RWPE2 (cell line): ENCODE data around the gene RFX5.

Experiments used
- ATAC-seq: fragments of 200-7000 bp; cut with Tn5 transposase; 3 replicates; pipeline ENCODE4 v1.9.1; 2021; ENCODE audit warnings: low read depth
- DNase-seq: peaks from one replicate; pipeline ENCODE4 v3.0.0-alpha.2; 2020; ENCODE audit warnings: low spot score
- H3K27ac ChIP-seq: fragments of 450-650 bp; 2 replicates; pipeline ENCODE4 v1.5.1; 2017; ENCODE audit warnings: mild to moderate bottlenecking; ENCODE audit not compliant: poor library complexity, severe bottlenecking
- H3K27me3 ChIP-seq: fragments of 250-450 bp; sonication (Bioruptor Pico); 2 replicates; pipeline ENCODE4 v1.5.1; 2021; ENCODE audit warnings: mild to moderate bottlenecking, moderate library complexity; ENCODE audit not compliant: insufficient read depth, poor library complexity, severe bottlenecking
- H3K36me3 ChIP-seq: fragments of 250-450 bp; sonication (Bioruptor Pico); 2 replicates; pipeline ENCODE4 v1.5.1; 2020; ENCODE audit warnings: low read depth, mild to moderate bottlenecking, moderate library complexity
- H3K4me1 ChIP-seq: fragments of 250-450 bp; sonication (Bioruptor Pico); 2 replicates; pipeline ENCODE4 v1.5.1; 2021; ENCODE audit warnings: mild to moderate bottlenecking, moderate library complexity; ENCODE audit not compliant: insufficient read depth, poor library complexity, severe bottlenecking
- H3K4me3 ChIP-seq: fragments of 250-450 bp; sonication (Bioruptor Pico); 2 replicates; pipeline ENCODE4 v1.5.1; 2021; ENCODE audit warnings: mild to moderate bottlenecking, moderate library complexity; ENCODE audit not compliant: severe bottlenecking
- H3K9me3 ChIP-seq: fragments of 250-450 bp; sonication (Bioruptor Pico); 2 replicates; pipeline ENCODE4 v1.5.1; 2021; ENCODE audit warnings: mild to moderate bottlenecking, moderate library complexity; ENCODE audit not compliant: severe bottlenecking
- TF ChIP-seq, protein P1 (sequence below): fragments of 450-650 bp; IDR thresholded peaks from one replicate; pipeline ENCODE4 v1.5.1; 2017; ENCODE audit warnings: mild to moderate bottlenecking, moderate library complexity; ENCODE audit not compliant: poor library complexity, severe bottlenecking

RFX5 gene

DNA sequence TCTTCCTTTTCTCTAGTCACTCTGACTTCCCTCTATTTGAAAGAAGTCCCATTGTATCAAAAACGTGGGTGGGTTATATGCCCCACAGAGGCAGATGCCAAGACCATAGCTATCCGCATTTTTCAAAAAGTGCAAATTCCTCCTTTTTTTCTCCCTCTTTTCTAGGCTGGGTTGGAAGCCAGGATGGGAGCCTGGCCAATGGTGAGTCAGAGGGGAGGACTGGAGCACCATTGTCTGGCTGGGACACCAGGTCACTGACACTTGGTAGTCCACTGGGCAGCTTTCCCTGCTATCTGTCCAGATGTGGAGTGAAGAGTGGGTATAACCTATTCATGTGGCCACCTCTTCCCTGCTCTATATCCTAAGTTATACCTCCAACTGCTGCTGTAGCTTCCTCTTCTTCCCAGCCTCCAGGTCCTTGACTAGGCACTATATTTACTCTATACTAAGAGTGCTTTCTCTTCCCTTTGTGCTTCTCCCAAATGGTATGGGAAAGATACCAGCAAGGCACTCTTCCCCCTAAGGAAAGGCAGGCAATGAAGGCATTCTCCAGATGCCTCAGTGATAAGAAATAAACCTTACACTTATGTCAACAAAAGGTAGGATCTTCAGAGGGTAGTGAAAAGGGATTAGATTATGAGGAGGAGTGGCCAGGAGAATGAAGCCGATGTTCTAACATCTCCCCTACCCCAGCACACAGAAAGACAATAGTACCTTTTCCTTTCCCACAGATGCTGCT, 32.7 kb downstream of the RFX5 start:
- H3K4me3 ChIP-seq: no peak overlapping the region
- peak overlapping the region; percentile 29 for H3K27ac ChIP-seq
- H3K9me3 ChIP-seq: no peaks in the 10 kb centered on the region
- TF ChIP-seq, protein P1, sequence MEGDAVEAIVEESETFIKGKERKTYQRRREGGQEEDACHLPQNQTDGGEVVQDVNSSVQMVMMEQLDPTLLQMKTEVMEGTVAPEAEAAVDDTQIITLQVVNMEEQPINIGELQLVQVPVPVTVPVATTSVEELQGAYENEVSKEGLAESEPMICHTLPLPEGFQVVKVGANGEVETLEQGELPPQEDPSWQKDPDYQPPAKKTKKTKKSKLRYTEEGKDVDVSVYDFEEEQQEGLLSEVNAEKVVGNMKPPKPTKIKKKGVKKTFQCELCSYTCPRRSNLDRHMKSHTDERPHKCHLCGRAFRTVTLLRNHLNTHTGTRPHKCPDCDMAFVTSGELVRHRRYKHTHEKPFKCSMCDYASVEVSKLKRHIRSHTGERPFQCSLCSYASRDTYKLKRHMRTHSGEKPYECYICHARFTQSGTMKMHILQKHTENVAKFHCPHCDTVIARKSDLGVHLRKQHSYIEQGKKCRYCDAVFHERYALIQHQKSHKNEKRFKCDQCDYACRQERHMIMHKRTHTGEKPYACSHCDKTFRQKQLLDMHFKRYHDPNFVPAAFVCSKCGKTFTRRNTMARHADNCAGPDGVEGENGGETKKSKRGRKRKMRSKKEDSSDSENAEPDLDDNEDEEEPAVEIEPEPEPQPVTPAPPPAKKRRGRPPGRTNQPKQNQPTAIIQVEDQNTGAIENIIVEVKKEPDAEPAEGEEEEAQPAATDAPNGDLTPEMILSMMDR: no peak
- ATAC-seq (peak; percentile 33; the same call in 2 of the 3 replicates), DNase-seq (no peak)
- no peaks in the 10 kb centered on the region for H3K27me3 ChIP-seq
- H3K36me3 ChIP-seq: peaks cover 76% of the 10 kb centered on the region
- peaks cover 22% of the 10 kb centered on the region for H3K4me1 ChIP-seq

DNA sequence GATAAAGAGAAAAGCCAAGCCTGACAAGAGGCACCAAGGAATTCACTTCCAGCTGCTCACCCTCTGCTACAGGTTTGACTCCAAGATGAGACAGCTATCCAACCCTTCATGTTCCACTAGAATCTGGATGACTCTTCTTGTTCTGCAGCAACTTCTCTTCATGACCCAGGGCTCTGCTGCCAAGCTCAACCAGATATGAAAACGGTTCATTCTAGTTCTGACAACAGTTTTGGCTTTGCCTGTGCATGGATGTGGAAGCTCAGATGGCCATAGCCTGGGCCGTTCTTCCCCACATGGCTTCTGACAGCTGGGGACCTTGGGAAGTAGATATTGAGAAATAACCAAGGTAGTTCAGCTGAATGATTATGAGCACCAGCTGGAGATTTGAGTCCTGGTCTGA, 33.6 kb downstream of the RFX5 start:
- H3K4me1 ChIP-seq: peaks cover 22% of the 10 kb centered on the region
- TF ChIP-seq, protein P1: no peak
- no peak for ATAC-seq
- H3K27ac ChIP-seq: peak overlapping the region; percentile 29
- H3K36me3 ChIP-seq: peaks cover 81% of the 10 kb centered on the region
- no peak for DNase-seq
- no peak overlapping the region for H3K4me3 ChIP-seq
- no peaks in the 10 kb centered on the region for H3K27me3 ChIP-seq
- no peaks in the 10 kb centered on the region for H3K9me3 ChIP-seq

DNA sequence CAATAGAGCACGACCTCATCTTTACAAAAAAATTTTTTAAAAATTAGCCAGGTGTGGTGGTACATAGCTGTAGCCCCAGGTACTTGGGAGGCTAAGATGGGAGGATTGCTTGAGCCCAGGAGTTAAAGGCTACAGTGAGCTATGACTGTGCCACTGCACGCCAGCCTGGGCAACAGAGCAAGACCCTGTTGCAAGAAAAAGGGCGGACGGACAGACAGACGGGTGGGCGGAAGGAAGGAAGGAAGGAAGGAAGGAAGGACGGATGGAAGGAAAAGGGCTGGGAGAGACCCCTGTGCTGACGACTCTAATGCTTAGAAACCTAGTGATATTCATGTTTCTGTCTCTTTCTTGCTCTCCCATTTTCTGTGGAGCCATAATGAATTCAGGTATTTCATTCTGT, 34.2 kb downstream of the RFX5 start:
- peak overlapping the region; percentile 57 for H3K27ac ChIP-seq
- ATAC-seq: no peak
- TF ChIP-seq, protein P1: no peak

DNA sequence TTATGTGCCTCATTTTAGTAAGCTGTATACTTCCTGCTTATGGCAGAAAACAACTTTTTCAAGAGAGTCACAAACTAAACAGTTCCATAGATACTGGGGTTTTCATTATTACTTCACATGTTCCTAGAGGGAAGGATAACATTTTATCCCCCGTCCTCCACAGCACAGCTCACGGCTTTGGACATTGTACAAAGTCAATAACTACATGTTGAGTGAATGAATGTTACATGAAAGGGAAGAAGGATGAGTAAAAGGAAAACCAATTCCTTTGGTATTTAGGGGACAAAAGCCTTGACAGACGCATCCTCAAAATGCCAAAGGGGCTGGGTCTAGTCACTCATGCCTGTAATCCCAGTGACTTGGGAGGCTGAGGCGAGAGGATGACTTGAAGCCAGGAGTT, 34.6 kb downstream of the RFX5 start:
- Histone ChIP-seq H3K4me1 (peaks cover 22% of the 10 kb centered on the region), H3K9me3 (no peaks in the 10 kb centered on the region), H3K36me3 (peaks cover 81% of the 10 kb centered on the region), H3K27me3 (no peaks in the 10 kb centered on the region), H3K4me3 (no peak overlapping the region), H3K27ac (peak overlapping the region; percentile 57)
- TF ChIP-seq, protein P1: no peak
- ATAC-seq (no peak), DNase-seq (no peak)

More for the DNA sequence above, 34.2 kb downstream of the RFX5 start:
- no peak for DNase-seq
- Histone ChIP-seq H3K36me3 (peaks cover 79% of the 10 kb centered on the region), H3K4me3 (no peak overlapping the region), H3K4me1 (peaks cover 22% of the 10 kb centered on the region), H3K9me3 (no peaks in the 10 kb centered on the region), H3K27me3 (no peaks in the 10 kb centered on the region)
